ENCODE results near the gene SLN. TPM values are rescaled to one million over a fixed set of nuclear protein-coding genes. Genes with fewer than 3 reads are reported as not detected.

The SLN gene
- total and polyA plus RNA-seq, 9 of the 15 experiments (the other 6 are each of a cell fraction or from before 2014, with no cell fraction given): not detected

DNA sequence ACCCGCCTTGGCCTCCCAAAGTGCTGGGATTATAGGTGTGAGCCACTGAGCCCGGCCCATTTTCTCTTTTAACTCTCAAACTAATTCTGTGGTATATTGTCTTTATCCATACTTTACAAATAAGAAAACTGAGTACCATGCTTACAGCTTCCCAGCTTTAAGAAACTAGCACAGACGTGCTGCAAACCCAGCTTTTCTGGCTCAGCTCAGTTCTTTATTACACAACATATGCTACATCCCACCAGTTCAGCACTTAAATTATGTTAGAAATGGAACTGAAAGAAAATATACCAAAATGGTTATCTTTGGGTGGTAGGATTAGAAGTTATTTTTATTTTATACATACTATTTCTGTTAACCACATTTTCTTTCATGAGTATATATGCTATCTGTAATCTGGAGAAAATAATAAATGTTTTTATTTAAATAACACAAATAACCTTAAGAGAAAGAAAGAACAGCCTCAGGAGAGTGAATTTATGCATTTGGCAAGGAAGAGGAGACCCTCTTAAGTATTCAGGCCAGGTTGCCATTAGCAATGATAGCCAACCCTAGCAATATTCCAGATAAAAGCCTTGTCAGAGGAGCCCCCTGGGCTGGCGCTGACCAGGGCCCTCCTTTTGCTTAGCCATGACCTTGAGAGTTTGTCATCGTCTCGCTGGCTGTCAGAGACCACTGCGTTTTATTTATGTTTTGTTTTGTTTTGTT lies 33.8 kb downstream of the SLN start:
- POLR2A ChIA-PET: no interaction called here
- Histone ChIP-seq H3K79me2 (ENCODE audit: control insufficient read depth, insufficient read depth, low read length) (no peaks in the 10 kb centered on the region), H3K9me1 (ENCODE audit: control insufficient read depth, insufficient read depth, low read length) (no peaks in the 10 kb centered on the region), H3K36me3 (ENCODE audit: control insufficient read depth, insufficient read depth, low read length) (no peaks in the 10 kb centered on the region), H3K27ac (ENCODE audit: extremely low read depth, low read depth, low read length) (no peak overlapping the region), H3K27me3 (ENCODE audit: control insufficient read depth in 2 of 2, insufficient read depth in 2 of 2, low read length in 2 of 2) (peaks cover 7 to 14% of the 10 kb centered on the region in 2 experiments; a peak in 4 of 5 replicates), H3K9ac (ENCODE audit: insufficient read depth in 1 of 2, low read depth in 2 of 2, low read length in 2 of 2) (no peak overlapping the region), H3K4me1 (replicated peaks in 1 of 2; ENCODE audit: control insufficient read depth in 2 of 2, insufficient read depth in 2 of 2, low read length in 2 of 2) (no peaks in the 10 kb centered on the region; a peak in 1 of 5 replicates), H2AFZ (ENCODE audit: low read depth, low read length) (no peak overlapping the region), H3K4me2 (ENCODE audit: insufficient read depth, low read length) (no peak overlapping the region), H3K4me3 (no peak overlapping the region), H4K20me1 (replicated peaks; ENCODE audit: control insufficient read depth, insufficient read depth, low read length) (no peaks in the 10 kb centered on the region), H3K9me3 (replicated peaks; ENCODE audit: control insufficient read depth, insufficient read depth, low read depth, low read length) (no peaks in the 10 kb centered on the region)
- TF ChIP-seq FOXA3 (CRISPR knock-in tag; conservative IDR thresholded peaks at IDR 0.05 in 1 of 2, IDR thresholded peaks at IDR 0.05 in 1 of 2) (no peak), STAT5A (IDR thresholded peaks at IDR 0.05; ENCODE audit: borderline replicate concordance, low read length) (no peak), ZNF77 (CRISPR knock-in tag; IDR thresholded peaks at IDR 0.05) (no peak), PTTG1 (tag; IDR thresholded peaks at IDR 0.05; ENCODE audit: low read depth) (no peak), ZNF655 (CRISPR knock-in tag; IDR thresholded peaks at IDR 0.05) (no peak)
- 0% methylated on average over 7 of the region's 7 CpGs for WGBS (ENCODE audit: insufficient coverage, low coverage, missing lambda C conversion rate)
- no peak for DNase-seq (ENCODE audit: extremely low read depth in 1 of 4, low spot score in 3 of 4)
- in situ Hi-C loops (cut with MboI): no loop called here
- intact Hi-C loops (cut with micrococcal nuclease): no loop called here
- no peak for ATAC-seq
- FAIRE-seq: no peak
- no TSS peak for BruUV-seq (replicated peaks)
- CTCF ChIA-PET (ENCODE audit: low intra/inter-chr PET ratio): no interaction called here
